Mucosa of stomach (tissue), 1 donor: ENCODE results near the gene MAGI1.

Source experiments
- H3K27me3 ChIP-seq: one replicate; pipeline ENCODE4 v1.7.0; 2013; ENCODE audit warnings: mild to moderate bottlenecking, low read length; ENCODE audit not compliant: control insufficient read depth, insufficient read depth
- H3K36me3 ChIP-seq: one replicate; pipeline ENCODE4 v1.7.0; 2013; ENCODE audit warnings: low read length; ENCODE audit not compliant: control insufficient read depth, insufficient read depth
- H3K4me1 ChIP-seq: one replicate; pipeline ENCODE4 v1.7.0; 2013; ENCODE audit warnings: mild to moderate bottlenecking, low read length; ENCODE audit not compliant: control insufficient read depth, insufficient read depth
- H3K4me3 ChIP-seq: one replicate; pipeline ENCODE4 v1.7.0; 2013; ENCODE audit warnings: low read length
- H3K9ac ChIP-seq: one replicate; pipeline ENCODE4 v1.7.0; 2013; ENCODE audit warnings: mild to moderate bottlenecking, low read length, moderate library complexity
- H3K9me3 ChIP-seq: one replicate; pipeline ENCODE4 v1.7.0; 2013; ENCODE audit warnings: mild to moderate bottlenecking, low read length, moderate library complexity; ENCODE audit not compliant: control insufficient read depth
- donor health status: Pancreatic carcinoma.

Gene MAGI1

GRCh38 chr3:65716071-65716751 is 322.5 kb downstream of the MAGI1 start:
- H3K9ac ChIP-seq = no peak overlapping the region
- no peaks in the 10 kb centered on the region for H3K4me1 ChIP-seq
- H3K27me3 ChIP-seq = no peaks in the 10 kb centered on the region
- no peaks in the 10 kb centered on the region for H3K36me3 ChIP-seq
- H3K9me3 ChIP-seq = no peaks in the 10 kb centered on the region
- no peak overlapping the region for H3K4me3 ChIP-seq

- Histone ChIP-seq H3K4me3 (no peak overlapping the region), H3K36me3 (no peaks in the 10 kb centered on the region), H3K9ac (no peak overlapping the region), H3K4me1 (no peaks in the 10 kb centered on the region), H3K27me3 (no peaks in the 10 kb centered on the region), H3K9me3 (no peaks in the 10 kb centered on the region)
Observed at GRCh38 chr3:65714134-65714533, 324.6 kb downstream of the MAGI1 start.

- H3K27me3 ChIP-seq = no peaks in the 10 kb centered on the region
- H3K36me3 ChIP-seq = no peaks in the 10 kb centered on the region
- no peak overlapping the region for H3K4me3 ChIP-seq
- no peaks in the 10 kb centered on the region for H3K4me1 ChIP-seq
- H3K9ac ChIP-seq = no peak overlapping the region
- H3K9me3 ChIP-seq = no peaks in the 10 kb centered on the region
Observed at GRCh38 chr3:65713016-65713415, 325.7 kb downstream of the MAGI1 start.

GRCh38 chr3:65712140-65712539 is 326.6 kb downstream of the MAGI1 start:
- Histone ChIP-seq H3K9me3 (no peaks in the 10 kb centered on the region), H3K4me3 (no peak overlapping the region), H3K9ac (no peak overlapping the region), H3K27me3 (no peaks in the 10 kb centered on the region), H3K36me3 (no peaks in the 10 kb centered on the region), H3K4me1 (no peaks in the 10 kb centered on the region)

- H3K4me1 ChIP-seq = no peaks in the 10 kb centered on the region
- H3K9ac ChIP-seq = no peak overlapping the region
- H3K27me3 ChIP-seq = no peaks in the 10 kb centered on the region
- H3K4me3 ChIP-seq = no peak overlapping the region
- H3K36me3 ChIP-seq = no peaks in the 10 kb centered on the region
- H3K9me3 ChIP-seq = no peaks in the 10 kb centered on the region
Observed at GRCh38 chr3:65706776-65707568, 331.7 kb downstream of the MAGI1 start.

- Histone ChIP-seq H3K36me3 (no peaks in the 10 kb centered on the region), H3K4me1 (no peaks in the 10 kb centered on the region), H3K4me3 (no peak overlapping the region), H3K9ac (no peak overlapping the region), H3K9me3 (no peaks in the 10 kb centered on the region), H3K27me3 (no peaks in the 10 kb centered on the region)
Observed at GRCh38 chr3:65706301-65706700, 332.4 kb downstream of the MAGI1 start.

- no peak overlapping the region for H3K9ac ChIP-seq
- no peaks in the 10 kb centered on the region for H3K27me3 ChIP-seq
- H3K4me3 ChIP-seq = no peak overlapping the region
- no peaks in the 10 kb centered on the region for H3K9me3 ChIP-seq
- no peaks in the 10 kb centered on the region for H3K36me3 ChIP-seq
- no peaks in the 10 kb centered on the region for H3K4me1 ChIP-seq
Observed at GRCh38 chr3:65703820-65704219, 334.9 kb downstream of the MAGI1 start.

GRCh38 chr3:65703026-65703425 is 335.7 kb downstream of the MAGI1 start:
- Histone ChIP-seq H3K9ac (no peak overlapping the region), H3K4me3 (no peak overlapping the region), H3K27me3 (no peaks in the 10 kb centered on the region), H3K9me3 (no peaks in the 10 kb centered on the region), H3K36me3 (no peaks in the 10 kb centered on the region), H3K4me1 (no peaks in the 10 kb centered on the region)

GRCh38 chr3:65702202-65702601 is 336.5 kb downstream of the MAGI1 start:
- Histone ChIP-seq H3K27me3 (no peaks in the 10 kb centered on the region), H3K9me3 (no peaks in the 10 kb centered on the region), H3K9ac (no peak overlapping the region), H3K4me1 (no peaks in the 10 kb centered on the region), H3K4me3 (no peak overlapping the region), H3K36me3 (no peaks in the 10 kb centered on the region)

GRCh38 chr3:65701516-65701915 is 337.2 kb downstream of the MAGI1 start:
- no peaks in the 10 kb centered on the region for H3K9me3 ChIP-seq
- H3K4me1 ChIP-seq = no peaks in the 10 kb centered on the region
- H3K4me3 ChIP-seq = no peak overlapping the region
- H3K9ac ChIP-seq = no peak overlapping the region
- H3K36me3 ChIP-seq = no peaks in the 10 kb centered on the region
- H3K27me3 ChIP-seq = no peaks in the 10 kb centered on the region

- Histone ChIP-seq H3K36me3 (no peaks in the 10 kb centered on the region), H3K4me1 (no peaks in the 10 kb centered on the region), H3K9ac (no peak overlapping the region), H3K27me3 (no peaks in the 10 kb centered on the region), H3K9me3 (no peaks in the 10 kb centered on the region), H3K4me3 (no peak overlapping the region)
Observed at GRCh38 chr3:65689436-65689835, 349.3 kb downstream of the MAGI1 start.

- no peaks in the 10 kb centered on the region for H3K9me3 ChIP-seq
Observed at GRCh38 chr3:65687741-65688140, 351.0 kb downstream of the MAGI1 start.

More at GRCh38 chr3:65687741-65688140, 351.0 kb downstream of the MAGI1 start:
- H3K4me1 ChIP-seq = no peaks in the 10 kb centered on the region
- no peaks in the 10 kb centered on the region for H3K36me3 ChIP-seq
- H3K4me3 ChIP-seq = no peak overlapping the region
- H3K9ac ChIP-seq = no peak overlapping the region
- no peaks in the 10 kb centered on the region for H3K27me3 ChIP-seq
